Cardiac fibroblast (primary cell): Measurements from ENCODE around the gene PRRT4.

Source experiments
- DNase-seq, 2 donors: peaks; one replicate each; pipeline versions ENCODE4 v3.0.0 to v3.0.0-alpha.2; 2010; ENCODE audit warnings: low read depth in 2 of 2
- H3K4me3 ChIP-seq, 2 donors: replicated peaks in 1 of 2; 1 replicate in 1 of 2; 2 replicates in 1 of 2; pipeline ENCODE4 v1.5.1; 2011; ENCODE audit warnings: low read depth in 2 of 2, low read length in 2 of 2, mild to moderate bottlenecking in 2 of 2, moderate library complexity in 1 of 2
- CTCF ChIP-seq: IDR thresholded peaks from one replicate; pipeline ENCODE4 v1.5.1; 2011; ENCODE audit warnings: low read depth, mild to moderate bottlenecking, low read length, inconsistent platforms

Gene PRRT4

GRCh38 chr7:128394904-128395496 lies 33.5 kb upstream of the PRRT4 start:
- TF ChIP-seq CTCF, result no peak
- no peak overlapping the region for H3K4me3 ChIP-seq
- no peak for DNase-seq

GRCh38 chr7:128393526-128394330 lies 32.2 kb upstream of the PRRT4 start:
- no peak for DNase-seq
- no peak overlapping the region for H3K4me3 ChIP-seq
- no peak for TF ChIP-seq CTCF

- no peak for DNase-seq
- H3K4me3 ChIP-seq, result no peak overlapping the region
- TF ChIP-seq CTCF, result no peak
Measured at GRCh38 chr7:128392446-128393327, 31.2 kb upstream of the PRRT4 start.

GRCh38 chr7:128391805-128392204 lies 30.3 kb upstream of the PRRT4 start:
- H3K4me3 ChIP-seq, result no peak overlapping the region
- TF ChIP-seq CTCF, result no peak
- no peak for DNase-seq

- DNase-seq, result no peak
- H3K4me3 ChIP-seq, result no peak overlapping the region
- no peak for TF ChIP-seq CTCF
Measured at GRCh38 chr7:128390871-128391565, 29.5 kb upstream of the PRRT4 start.

GRCh38 chr7:128389618-128390329 lies 28.3 kb upstream of the PRRT4 start:
- DNase-seq, result no peak
- H3K4me3 ChIP-seq, result no peak overlapping the region
- no peak for TF ChIP-seq CTCF
